GM21528 (cell line): ENCODE data around the gene LCN2.
"Not testable (repeated sequence)": the region's sequence is repeated elsewhere in the genome, so short reads cannot be mapped to it uniquely, and the experiment has no call there.

Experiments
- ATAC-seq: cut with Tn5 transposase; IDR thresholded peaks from one replicate; pipeline ENCODE4 v1.9.1; 2021; ENCODE audit warnings: mild to moderate bottlenecking, moderate library complexity; ENCODE audit not compliant: unreplicated experiment, low FRiP score

Gene LCN2

DNA sequence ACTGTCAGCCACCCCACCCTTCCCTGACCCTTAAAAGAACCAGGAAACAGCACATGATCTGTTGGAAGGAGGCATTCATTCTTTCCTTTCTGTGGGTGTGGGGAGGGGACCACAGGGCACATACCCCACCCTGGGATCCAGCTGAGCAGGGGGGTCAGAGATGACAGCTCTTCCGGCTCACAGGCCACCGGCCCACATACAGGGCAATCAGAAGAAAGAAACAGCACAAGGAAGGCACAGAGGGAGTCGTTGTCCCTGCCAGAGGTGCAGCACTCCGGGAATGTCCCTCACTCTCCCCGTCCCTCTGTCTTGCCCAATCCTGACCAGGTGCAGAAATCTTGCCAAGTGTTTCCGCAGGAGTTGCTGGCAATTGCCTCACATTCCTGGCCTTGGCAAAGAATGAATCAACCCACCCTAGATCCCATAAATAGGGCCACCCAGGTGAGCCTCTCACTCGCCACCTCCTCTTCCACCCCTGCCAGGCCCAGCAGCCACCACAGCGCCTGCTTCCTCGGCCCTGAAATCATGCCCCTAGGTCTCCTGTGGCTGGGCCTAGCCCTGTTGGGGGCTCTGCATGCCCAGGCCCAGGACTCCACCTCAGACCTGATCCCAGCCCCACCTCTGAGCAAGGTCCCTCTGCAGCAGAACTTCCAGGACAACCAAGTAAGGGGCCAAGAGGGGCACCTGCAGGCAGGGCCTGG, at the start of gene LCN2:
Gene LCN2 (plus strand): TSS at position 453 of the 701 bp plus-strand sequence. CDS start 73 bp downstream, at position 526.
- ATAC-seq: no peak

DNA sequence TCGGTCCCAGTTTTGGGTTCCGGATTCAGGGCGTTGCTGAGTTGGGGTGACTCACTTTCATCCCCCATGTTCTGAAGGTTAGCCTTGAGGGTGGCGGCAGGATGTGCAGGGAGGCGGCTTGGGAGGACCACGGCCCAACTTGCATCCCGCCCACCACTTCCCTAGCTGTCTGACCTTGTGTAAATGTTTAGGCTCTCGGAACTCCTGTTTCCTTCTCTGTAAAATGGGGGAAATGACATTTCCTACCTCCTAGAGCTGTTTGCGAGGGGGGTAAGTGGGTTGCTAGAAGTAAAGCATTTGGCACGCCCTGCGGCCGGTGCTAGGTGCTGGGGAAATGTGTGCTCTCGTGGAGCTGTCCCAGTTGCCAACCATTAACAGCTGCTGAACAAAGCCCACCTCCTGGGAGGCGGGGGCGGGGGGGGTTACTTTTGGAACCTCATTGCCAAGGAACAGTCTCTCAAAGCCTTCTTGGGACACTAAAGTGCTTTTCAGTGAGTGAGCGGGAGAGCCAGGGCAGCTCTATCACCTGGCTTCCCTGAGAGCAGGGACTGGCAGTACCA, 49.2 kb upstream of the LCN2 start:
- ATAC-seq: no peak

DNA sequence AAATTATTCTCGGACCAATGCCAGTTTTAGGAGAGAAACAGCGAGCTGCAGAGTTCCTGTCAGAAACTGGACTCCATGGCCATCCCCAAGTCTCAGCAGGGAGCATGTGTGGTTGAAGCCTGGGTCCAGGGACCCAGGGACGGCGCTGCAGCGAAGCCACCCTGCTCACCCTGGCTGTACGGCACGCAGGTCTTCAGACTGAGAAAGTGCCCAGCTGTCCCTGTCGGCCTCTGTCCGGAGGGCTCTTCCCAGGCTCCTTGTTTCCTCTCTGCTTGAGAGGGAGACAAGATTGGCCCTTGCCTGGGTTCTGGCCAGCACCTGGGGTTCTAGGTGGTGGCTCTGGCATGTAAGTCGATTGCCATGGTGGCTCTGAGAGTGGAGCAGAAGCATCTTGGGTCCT, 48.7 kb upstream of the LCN2 start:
- no peak for ATAC-seq

DNA sequence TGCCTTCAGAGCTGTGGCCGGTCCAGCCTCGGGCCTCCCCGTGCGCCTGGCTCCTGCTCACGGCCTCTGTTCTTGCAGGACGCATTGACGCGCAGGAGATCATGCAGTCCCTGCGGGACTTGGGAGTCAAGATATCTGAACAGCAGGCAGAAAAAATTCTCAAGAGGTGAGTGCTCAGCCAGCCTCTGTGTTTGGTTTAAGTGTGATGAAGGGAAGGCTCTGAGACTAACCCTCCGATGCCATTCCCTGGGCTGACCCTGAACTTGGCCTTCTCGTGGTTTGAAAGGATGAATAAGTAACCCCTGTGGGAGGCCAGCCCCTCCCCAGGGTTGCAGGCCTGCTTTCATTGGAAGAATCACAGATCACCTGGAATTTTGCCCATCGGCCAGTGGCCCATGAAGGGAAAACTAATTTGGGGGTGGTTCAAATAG, 48.0 kb upstream of the LCN2 start:
- no peak for ATAC-seq

DNA sequence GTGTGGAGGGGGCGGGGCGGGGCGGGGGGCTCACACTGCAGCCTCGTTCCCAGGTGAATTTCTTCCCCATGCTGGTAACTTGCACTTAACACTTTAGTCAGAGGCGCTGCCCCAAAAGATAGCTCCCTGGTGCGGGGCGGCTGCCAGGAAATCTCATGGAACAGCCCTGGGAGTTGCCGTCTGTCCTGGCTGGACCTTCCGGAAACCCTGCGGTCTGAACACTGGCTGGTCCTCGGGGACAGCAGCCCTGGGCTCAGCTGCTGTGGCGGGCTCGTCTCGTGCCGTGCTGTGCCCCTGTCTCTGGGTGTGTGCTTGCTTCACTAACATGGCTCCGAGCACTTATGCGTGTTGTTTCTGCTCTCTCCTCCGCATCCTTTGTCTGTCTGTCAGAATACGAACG, 47.6 kb upstream of the LCN2 start:
- no peak for ATAC-seq

DNA sequence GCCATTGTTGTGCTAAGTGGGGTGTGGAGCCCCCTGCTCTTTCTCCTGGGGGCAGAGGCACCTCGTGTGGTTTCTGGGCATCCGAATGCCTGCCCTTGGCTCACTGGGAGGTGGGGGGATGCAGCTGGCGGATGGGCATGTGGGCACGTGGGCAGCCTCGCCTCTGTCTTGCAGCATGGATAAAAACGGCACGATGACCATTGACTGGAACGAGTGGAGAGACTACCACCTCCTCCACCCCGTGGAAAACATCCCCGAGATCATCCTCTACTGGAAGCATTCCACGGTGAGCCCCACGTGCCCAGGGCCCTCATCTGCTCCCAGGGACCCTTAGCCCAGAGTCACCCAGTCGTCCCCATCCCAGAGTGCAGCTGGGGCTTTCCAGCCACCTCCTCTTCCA, 47.1 kb upstream of the LCN2 start:
- no peak for ATAC-seq

DNA sequence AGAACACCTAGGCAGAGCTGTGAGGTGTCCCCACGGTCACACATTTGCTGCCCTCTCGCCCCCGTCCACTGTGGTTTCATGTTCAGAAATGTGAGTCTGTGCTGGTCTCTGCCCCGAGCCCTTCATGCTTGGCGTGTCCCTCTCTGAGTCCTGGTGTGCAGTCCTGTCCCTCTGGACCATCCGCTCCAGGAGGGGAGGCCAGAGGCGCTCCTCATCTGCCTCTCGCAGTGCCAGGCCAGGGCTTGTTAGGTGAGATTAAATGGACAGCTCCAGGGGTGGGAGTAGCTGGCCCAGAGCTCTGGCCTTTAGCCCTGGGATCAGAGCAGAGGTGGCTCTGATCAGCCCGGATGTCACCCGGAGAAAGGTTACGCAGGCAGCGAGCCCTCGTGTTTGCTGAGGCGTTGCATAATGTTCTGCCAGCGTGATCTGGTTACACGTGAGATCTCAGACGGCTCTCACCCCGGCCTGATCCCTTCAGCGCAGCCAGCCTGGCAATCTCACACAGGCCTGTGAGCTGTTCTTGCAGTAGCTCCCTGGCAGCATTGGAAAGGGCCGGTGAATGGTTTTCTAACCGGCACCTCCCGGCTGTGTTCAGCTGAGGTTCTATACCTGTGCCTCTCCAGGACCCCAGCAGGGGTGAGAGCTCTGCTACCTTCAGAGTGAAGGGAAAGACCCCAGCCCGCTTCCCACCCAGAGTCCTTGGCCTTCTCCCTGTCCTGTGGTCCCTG, 46.2 kb upstream of the LCN2 start:
- ATAC-seq: no peak

DNA sequence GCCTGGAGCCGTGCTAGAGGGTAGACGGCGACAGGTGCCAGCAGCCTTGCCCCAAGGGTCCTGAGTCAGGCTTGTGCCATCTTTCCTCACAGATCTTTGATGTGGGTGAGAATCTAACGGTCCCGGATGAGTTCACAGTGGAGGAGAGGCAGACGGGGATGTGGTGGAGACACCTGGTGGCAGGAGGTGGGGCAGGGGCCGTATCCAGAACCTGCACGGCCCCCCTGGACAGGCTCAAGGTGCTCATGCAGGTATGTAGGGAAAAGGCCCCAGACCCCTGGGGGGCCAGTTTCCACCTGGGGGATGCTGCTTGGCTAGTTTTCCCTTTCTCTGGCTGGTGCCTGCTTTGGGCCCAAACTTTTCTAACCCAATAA, 45.7 kb upstream of the LCN2 start:
- no peak for ATAC-seq

DNA sequence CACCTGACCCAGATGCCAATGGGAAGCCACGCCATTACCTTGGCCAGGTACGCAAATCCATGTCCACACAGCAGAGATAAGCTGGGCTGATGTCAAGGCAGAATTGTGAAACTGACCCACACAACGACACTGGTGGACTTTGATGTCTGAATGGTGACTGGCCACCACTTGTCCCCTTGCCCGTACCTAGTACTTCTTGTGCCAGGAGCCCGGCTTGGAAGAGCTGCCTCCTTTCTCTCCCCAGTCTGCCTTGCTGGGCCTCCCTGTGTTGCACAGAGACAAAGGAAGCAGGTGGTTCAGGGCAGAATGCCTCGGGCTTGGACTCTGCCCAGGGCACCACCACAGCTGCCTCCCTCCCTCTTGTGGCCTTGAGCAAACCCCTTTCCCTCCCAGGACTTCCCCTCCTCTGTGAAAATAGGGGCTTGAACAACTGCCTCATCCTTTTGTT, 45.1 kb upstream of the LCN2 start:
- ATAC-seq: no peak

DNA sequence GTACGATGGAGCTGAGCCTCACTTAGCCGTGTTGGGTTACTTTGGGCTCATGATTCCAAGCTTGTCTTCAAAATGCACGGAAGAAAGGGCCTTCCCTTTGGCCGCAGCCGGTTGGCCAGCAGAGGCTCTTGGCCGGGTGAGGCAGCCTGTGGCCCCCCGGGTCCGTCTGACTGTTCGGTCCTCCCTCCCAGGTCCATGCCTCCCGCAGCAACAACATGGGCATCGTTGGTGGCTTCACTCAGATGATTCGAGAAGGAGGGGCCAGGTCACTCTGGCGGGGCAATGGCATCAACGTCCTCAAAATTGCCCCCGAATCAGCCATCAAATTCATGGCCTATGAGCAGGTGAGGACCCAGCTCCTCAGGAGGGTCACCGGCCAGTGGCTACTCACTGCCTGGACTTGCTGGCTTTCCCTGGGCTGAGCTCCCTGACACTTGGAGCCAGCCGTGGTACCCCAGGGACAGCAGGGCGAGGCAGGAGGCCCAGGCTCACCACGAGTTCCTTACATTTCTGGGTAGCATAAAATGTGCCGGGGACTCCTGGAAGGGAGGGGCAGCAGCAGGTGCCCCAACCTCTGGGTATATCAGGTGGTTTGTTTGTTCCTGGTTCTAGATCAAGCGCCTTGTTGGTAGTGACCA, 43.6 kb upstream of the LCN2 start:
- ATAC-seq: no peak

DNA sequence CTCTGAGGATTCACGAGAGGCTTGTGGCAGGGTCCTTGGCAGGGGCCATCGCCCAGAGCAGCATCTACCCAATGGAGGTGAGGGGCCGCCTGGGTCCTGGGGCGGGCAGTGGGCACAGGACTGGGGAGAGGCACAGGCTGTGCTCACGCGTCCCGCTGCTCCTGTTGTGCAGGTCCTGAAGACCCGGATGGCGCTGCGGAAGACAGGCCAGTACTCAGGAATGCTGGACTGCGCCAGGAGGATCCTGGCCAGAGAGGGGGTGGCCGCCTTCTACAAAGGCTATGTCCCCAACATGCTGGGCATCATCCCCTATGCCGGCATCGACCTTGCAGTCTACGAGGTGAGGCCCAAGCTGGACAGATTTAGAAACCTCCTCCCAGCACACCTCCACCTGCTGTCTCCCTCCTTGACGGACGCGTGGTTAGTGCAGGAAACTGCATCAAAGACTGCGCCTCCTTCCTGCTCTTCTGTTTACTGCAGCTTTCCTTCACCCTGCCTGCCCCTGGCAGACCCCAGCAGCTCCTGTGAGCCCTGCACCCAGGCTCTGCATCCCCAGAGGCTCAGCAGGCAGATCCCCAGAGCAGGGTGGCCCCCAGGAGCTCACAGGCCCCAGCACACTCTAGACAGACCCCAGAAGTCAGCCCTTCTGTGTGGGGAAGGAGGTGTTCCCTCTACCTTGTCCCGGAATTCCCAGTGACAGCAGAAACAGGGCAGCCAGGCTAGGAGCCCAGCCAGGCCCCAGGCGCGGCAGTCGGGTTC, 42.9 kb upstream of the LCN2 start:
- no peak for ATAC-seq

DNA sequence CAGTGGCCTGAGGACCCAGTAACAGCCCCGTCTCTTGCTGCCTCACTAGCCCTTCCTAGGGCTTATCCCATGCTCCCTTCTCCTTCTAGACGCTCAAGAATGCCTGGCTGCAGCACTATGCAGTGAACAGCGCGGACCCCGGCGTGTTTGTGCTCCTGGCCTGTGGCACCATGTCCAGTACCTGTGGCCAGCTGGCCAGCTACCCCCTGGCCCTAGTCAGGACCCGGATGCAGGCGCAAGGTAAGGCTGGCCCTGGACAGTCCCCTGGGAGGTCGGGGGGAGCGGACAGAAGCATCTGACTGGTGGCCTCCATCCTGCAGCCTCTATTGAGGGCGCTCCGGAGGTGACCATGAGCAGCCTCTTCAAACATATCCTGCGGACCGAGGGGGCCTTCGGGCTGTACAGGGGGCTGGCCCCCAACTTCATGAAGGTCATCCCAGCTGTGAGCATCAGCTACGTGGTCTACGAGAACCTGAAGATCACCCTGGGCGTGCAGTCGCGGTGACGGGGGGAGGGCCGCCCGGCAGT, 42.2 kb upstream of the LCN2 start:
- no peak for ATAC-seq

DNA sequence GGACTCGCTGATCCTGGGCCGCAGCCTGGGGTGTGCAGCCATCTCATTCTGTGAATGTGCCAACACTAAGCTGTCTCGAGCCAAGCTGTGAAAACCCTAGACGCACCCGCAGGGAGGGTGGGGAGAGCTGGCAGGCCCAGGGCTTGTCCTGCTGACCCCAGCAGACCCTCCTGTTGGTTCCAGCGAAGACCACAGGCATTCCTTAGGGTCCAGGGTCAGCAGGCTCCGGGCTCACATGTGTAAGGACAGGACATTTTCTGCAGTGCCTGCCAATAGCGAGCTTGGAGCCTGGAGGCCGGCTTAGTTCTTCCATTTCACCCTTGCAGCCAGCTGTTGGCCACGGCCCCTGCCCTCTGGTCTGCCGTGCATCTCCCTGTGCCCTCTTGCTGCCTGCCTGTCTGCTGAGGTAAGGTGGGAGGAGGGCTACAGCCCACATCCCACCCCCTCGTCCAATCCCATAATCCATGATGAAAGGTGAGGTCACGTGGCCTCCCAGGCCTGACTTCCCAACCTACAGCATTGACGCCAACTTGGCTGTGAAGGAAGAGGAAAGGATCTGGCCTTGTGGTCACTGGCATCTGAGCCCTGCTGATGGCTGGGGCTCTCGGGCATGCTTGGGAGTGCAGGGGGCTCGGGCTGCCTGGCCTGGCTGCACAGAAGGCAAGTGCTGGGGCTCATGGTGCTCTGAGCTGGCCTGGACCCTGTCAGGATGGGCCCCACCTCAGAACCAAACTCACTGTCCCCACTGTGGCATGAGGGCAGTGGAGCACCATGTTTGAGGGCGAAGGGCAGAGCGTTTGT, 41.6 kb upstream of the LCN2 start:
- ATAC-seq: no peak

DNA sequence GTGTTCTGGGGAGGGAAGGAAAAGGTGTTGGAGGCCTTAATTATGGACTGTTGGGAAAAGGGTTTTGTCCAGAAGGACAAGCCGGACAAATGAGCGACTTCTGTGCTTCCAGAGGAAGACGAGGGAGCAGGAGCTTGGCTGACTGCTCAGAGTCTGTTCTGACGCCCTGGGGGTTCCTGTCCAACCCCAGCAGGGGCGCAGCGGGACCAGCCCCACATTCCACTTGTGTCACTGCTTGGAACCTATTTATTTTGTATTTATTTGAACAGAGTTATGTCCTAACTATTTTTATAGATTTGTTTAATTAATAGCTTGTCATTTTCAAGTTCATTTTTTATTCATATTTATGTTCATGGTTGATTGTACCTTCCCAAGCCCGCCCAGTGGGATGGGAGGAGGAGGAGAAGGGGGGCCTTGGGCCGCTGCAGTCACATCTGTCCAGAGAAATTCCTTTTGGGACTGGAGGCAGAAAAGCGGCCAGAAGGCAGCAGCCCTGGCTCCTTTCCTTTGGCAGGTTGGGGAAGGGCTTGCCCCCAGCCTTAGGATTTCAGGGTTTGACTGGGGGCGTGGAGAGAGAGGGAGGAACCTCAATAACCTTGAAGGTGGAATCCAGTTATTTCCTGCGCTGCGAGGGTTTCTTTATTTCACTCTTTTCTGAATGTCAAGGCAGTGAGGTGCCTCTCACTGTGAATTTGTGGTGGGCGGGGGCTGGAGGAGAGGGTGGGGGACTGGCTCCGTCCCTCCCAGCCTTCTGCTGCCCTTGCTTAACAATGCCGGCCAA, 40.8 kb upstream of the LCN2 start:
- ATAC-seq: no peak

DNA sequence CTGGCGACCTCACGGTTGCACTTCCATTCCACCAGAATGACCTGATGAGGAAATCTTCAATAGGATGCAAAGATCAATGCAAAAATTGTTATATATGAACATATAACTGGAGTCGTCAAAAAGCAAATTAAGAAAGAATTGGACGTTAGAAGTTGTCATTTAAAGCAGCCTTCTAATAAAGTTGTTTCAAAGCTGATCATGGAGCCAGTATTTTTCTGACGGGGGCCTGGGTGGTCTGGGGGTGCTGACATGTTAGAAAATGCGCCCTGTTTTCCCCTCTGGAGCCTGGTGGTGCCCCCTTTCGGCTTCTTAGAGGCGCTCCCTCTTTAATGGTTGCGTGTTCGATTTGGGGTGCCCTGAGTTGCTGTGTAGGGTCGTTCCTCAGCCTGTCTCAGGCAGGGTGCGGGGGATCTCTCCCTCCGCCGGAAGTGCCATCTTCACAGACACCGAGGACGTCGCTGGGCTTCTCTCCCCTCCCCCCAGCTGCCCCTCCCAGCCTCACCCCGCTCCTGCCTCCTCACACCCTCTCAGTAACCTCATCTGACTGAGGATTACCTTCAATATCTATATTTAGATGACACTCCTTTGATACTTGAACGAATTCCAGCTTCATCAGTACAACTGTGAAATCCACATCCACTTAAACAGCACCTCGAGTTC, 40.1 kb upstream of the LCN2 start:
- no peak for ATAC-seq

DNA sequence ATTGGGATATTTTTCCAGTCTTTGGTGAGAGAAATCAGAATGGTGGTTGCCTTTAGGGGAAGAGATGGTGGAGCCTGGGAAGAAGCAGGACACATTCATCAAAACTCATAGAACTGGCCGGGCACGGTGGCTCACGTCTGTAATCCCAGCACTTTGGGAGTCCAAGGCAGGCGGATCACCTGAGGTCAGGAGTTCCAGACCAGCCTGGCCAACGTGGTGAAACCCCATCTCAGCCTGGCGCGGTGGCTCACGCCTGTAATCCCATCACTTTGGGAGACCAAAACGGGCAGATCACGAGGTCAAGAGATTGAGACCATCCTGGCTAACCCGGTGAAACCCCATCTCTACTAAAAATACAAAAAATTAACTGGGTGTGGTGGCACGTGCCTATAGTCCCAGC, 37.5 kb upstream of the LCN2 start:
- not testable (repeated sequence) for ATAC-seq

DNA sequence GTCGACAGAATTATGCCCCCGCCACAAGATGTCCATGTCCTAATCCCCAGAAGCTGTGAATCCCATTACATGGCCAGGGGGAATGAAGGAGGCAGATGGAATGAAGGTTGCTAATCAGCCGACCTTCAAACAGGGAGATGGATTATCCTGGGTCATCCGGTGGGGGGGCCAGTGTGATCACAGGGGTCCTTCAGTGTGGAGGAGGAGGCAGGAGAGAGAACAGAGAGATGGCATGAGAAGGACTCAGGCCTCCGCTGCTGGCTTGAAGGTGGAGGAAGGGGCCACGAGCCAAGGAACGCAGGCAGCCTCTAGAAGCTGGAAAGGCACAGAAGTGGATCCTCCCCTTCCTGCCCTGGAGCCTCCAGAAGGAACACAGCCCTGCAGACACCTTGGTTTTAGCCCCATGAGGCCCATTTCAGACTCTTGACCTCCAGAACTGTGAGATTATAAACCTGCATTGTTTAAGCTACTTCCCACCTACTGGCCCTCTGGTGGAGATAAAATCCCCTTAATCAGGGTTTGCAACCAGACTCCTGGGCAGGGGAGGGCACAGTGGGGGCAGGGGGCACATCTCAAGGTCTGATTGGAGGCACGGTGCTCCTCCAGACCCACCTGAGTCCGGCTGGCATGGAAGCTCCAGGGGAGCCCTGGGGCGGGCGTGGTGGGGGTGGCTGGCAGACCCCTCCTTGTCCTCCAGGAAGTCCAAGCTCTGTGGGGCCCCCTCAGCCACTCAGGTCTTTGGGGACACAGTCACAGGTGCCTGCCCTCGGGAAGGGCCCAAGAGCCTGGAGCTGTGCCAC, 35.5 kb upstream of the LCN2 start:
- ATAC-seq: no peak
